OCI-LY1 (cell line): ENCODE results near the gene STX3.

Experiments used
- H2AFZ ChIP-seq: fragments of 200-600 bp; sonication (generic), shearing (Covaris generic); 2 replicates; pipeline ENCODE4 v1.6.0; 2014; ENCODE audit warnings: antibody characterized with exemption, mild to moderate bottlenecking, low read length
- H3F3A ChIP-seq: fragments of 200-600 bp; sonication (generic), shearing (Covaris generic); 2 replicates; pipeline ENCODE4 v1.6.0; 2014; ENCODE audit warnings: mild to moderate bottlenecking, antibody characterized with exemption, low read length, moderate library complexity; ENCODE audit not compliant: insufficient read depth
- H3K27ac ChIP-seq: fragments of 200-600 bp; sonication (generic); 2 replicates; pipeline ENCODE4 v1.5.1; 2014; ENCODE audit warnings: low read length, mixed run types, mild to moderate bottlenecking, low read depth; ENCODE audit not compliant: poor library complexity, severe bottlenecking
- H3K27me3 ChIP-seq: fragments of 200-600 bp; sonication (generic); 2 replicates; pipeline ENCODE4 v1.6.0; 2014; ENCODE audit warnings: antibody characterized with exemption, mild to moderate bottlenecking, low read length, moderate library complexity; ENCODE audit not compliant: insufficient read depth
- H3K36me3 ChIP-seq: fragments of 200-600 bp; sonication (generic); 2 replicates; pipeline ENCODE4 v1.6.1; 2014; ENCODE audit warnings: mild to moderate bottlenecking, antibody characterized with exemption, low read length, moderate library complexity, mixed read lengths; ENCODE audit not compliant: insufficient read depth
- H3K4me1 ChIP-seq: fragments of 200-600 bp; sonication (generic); 2 replicates; pipeline ENCODE4 v1.5.1; 2014; ENCODE audit warnings: mild to moderate bottlenecking, low read length, moderate library complexity; ENCODE audit not compliant: insufficient read depth, severe bottlenecking
- H3K4me2 ChIP-seq: fragments of 200-600 bp; sonication (generic), shearing (Covaris generic); 2 replicates; pipeline ENCODE4 v1.6.1; 2014; ENCODE audit warnings: low read length
- H3K4me3 ChIP-seq: fragments of 200-600 bp; sonication (generic); 2 replicates; pipeline ENCODE4 v1.5.1; 2014; ENCODE audit warnings: low read length, low read depth, mild to moderate bottlenecking, mixed read lengths; ENCODE audit not compliant: poor library complexity, severe bottlenecking
- H3K79me2 ChIP-seq: fragments of 200-600 bp; shearing (Covaris generic); 2 replicates; pipeline ENCODE4 v1.6.1; 2016; ENCODE audit warnings: mixed run types, low read length, mixed read lengths; ENCODE audit not compliant: insufficient read depth
- H3K9ac ChIP-seq: fragments of 200-600 bp; sonication (generic), shearing (Covaris generic); 2 replicates; pipeline ENCODE4 v1.6.1; 2014; ENCODE audit warnings: mild to moderate bottlenecking, low read length, mixed read lengths
- H3K9me2 ChIP-seq: fragments of 200-600 bp; sonication (generic), shearing (Covaris generic); 2 replicates; pipeline ENCODE4 v1.6.1; 2014; ENCODE audit warnings: low read depth, mild to moderate bottlenecking, low read length, mixed read lengths
- H3K9me3 ChIP-seq: fragments of 200-600 bp; shearing (Covaris generic); 2 replicates; pipeline ENCODE4 v1.6.1; 2014; ENCODE audit warnings: low read length, mixed read lengths
- H4K20me1 ChIP-seq: fragments of 200-600 bp; sonication (generic), shearing (Covaris generic); 2 replicates; pipeline ENCODE4 v1.6.0; 2016; ENCODE audit warnings: mild to moderate bottlenecking, low read length; ENCODE audit not compliant: insufficient read depth
- EZH2 ChIP-seq: fragments of 200-600 bp; sonication (generic), shearing (Covaris generic); IDR thresholded peaks from 2 replicates; pipeline ENCODE4 v1.8.0; 2017; ENCODE audit warnings: borderline replicate concordance, mixed run types, mild to moderate bottlenecking, antibody characterized with exemption, low read length, moderate library complexity, mixed read lengths
- TF ChIP-seq, protein P1 (sequence below): fragments of 200-600 bp; sonication (generic), shearing (Covaris generic); IDR thresholded peaks from 2 replicates; pipeline ENCODE4 v1.5.1; 2017; ENCODE audit warnings: mild to moderate bottlenecking, antibody characterized with exemption, low read length, moderate library complexity, mixed read lengths

Gene STX3

GRCh38 chr11:59810189-59810910 is 55.2 kb downstream of the STX3 start, which contains the start of gene MRPL16:
Gene MRPL16, minus strand, starts transcription at chr11:59810778. Its CDS starts 120 bp downstream, at chr11:59810658.
- no peaks in the 10 kb centered on the region for H4K20me1 ChIP-seq
- H3K9me3 ChIP-seq = no peaks in the 10 kb centered on the region
- H3K4me1 ChIP-seq = peaks cover 45% of the 10 kb centered on the region
- no peak for TF ChIP-seq EZH2
- TF ChIP-seq, protein P1, sequence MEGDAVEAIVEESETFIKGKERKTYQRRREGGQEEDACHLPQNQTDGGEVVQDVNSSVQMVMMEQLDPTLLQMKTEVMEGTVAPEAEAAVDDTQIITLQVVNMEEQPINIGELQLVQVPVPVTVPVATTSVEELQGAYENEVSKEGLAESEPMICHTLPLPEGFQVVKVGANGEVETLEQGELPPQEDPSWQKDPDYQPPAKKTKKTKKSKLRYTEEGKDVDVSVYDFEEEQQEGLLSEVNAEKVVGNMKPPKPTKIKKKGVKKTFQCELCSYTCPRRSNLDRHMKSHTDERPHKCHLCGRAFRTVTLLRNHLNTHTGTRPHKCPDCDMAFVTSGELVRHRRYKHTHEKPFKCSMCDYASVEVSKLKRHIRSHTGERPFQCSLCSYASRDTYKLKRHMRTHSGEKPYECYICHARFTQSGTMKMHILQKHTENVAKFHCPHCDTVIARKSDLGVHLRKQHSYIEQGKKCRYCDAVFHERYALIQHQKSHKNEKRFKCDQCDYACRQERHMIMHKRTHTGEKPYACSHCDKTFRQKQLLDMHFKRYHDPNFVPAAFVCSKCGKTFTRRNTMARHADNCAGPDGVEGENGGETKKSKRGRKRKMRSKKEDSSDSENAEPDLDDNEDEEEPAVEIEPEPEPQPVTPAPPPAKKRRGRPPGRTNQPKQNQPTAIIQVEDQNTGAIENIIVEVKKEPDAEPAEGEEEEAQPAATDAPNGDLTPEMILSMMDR = peak; percentile 40; the same call in 1 of the 2 replicates
- peaks cover 9% of the 10 kb centered on the region for H3K79me2 ChIP-seq
- peak within 1 kb of the TSS; percentile 89 for H3K4me3 ChIP-seq
- H3K27me3 ChIP-seq = no peaks in the 10 kb centered on the region
- H3K36me3 ChIP-seq = peaks cover 39% of the 10 kb centered on the region
- H3K27ac ChIP-seq = peak within 1 kb of the TSS; percentile 50
- peak within 1 kb of the TSS; percentile 93 for H2AFZ ChIP-seq
- no peaks in the 10 kb centered on the region for H3F3A ChIP-seq
- no peaks in the 10 kb centered on the region for H3K9me2 ChIP-seq
- H3K9ac ChIP-seq = peak within 1 kb of the TSS; percentile 96
- peak within 1 kb of the TSS; percentile 86 for H3K4me2 ChIP-seq

DNA sequence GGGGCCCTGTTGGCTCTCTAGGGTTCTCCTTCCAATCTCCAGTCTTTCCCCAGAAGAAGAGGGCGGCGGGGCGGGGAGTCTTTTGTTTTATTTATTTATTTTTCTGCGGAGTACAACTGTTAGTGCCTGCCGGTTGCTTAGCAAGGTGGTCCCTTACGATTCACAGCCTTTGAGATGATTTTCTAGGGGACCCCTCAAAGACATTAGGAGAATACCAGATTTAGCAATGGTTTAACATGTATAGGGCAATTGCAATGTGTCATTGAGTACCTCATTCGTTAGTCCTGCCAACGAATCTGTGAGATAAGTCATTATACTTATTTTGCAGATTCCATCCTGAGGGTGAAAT is 55.7 kb downstream of the STX3 start:
- TF ChIP-seq, protein P1 = no peak
- no peak for TF ChIP-seq EZH2

GRCh38 chr11:59812220-59812619 is 57.0 kb downstream of the STX3 start:
- H3K4me1 ChIP-seq = peaks cover 64% of the 10 kb centered on the region
- H3K36me3 ChIP-seq = peaks cover 21% of the 10 kb centered on the region
- H3K27ac ChIP-seq = no peak overlapping the region
- no peak overlapping the region for H2AFZ ChIP-seq
- H3K4me3 ChIP-seq = no peak overlapping the region
- no peak for TF ChIP-seq EZH2
- TF ChIP-seq, protein P1 = no peak
- H3K9me2 ChIP-seq = no peaks in the 10 kb centered on the region
- H4K20me1 ChIP-seq = no peaks in the 10 kb centered on the region
- peaks cover 9% of the 10 kb centered on the region for H3K79me2 ChIP-seq
- no peaks in the 10 kb centered on the region for H3F3A ChIP-seq
- no peaks in the 10 kb centered on the region for H3K27me3 ChIP-seq
- no peak overlapping the region for H3K4me2 ChIP-seq
- no peak overlapping the region for H3K9ac ChIP-seq
- no peaks in the 10 kb centered on the region for H3K9me3 ChIP-seq

More for the DNA sequence above, 55.7 kb downstream of the STX3 start:
- peak overlapping the region; percentile 89 for H3K4me3 ChIP-seq
- no peaks in the 10 kb centered on the region for H3K9me2 ChIP-seq
- no peaks in the 10 kb centered on the region for H3K27me3 ChIP-seq
- H4K20me1 ChIP-seq = no peaks in the 10 kb centered on the region
- no peak overlapping the region for H3K27ac ChIP-seq
- H3K4me1 ChIP-seq = peaks cover 50% of the 10 kb centered on the region
- peaks cover 9% of the 10 kb centered on the region for H3K79me2 ChIP-seq
- peak overlapping the region; percentile 93 for H2AFZ ChIP-seq
- H3F3A ChIP-seq = no peaks in the 10 kb centered on the region
- peak overlapping the region; percentile 86 for H3K4me2 ChIP-seq
- peaks cover 33% of the 10 kb centered on the region for H3K36me3 ChIP-seq
- peak overlapping the region; percentile 42 for H3K9ac ChIP-seq
- no peaks in the 10 kb centered on the region for H3K9me3 ChIP-seq
